ENCODE measurements around the gene EIF5. TPM values are rescaled to one million over a fixed set of nuclear protein-coding genes. Genes with fewer than 3 reads are reported as not detected.

Gene EIF5
- total RNA-seq, 3 donors from 2014 or later (not counting 1 experiment from before 2014, with no cell fraction given) = 498 to 670 (median 594) TPM

DNA sequence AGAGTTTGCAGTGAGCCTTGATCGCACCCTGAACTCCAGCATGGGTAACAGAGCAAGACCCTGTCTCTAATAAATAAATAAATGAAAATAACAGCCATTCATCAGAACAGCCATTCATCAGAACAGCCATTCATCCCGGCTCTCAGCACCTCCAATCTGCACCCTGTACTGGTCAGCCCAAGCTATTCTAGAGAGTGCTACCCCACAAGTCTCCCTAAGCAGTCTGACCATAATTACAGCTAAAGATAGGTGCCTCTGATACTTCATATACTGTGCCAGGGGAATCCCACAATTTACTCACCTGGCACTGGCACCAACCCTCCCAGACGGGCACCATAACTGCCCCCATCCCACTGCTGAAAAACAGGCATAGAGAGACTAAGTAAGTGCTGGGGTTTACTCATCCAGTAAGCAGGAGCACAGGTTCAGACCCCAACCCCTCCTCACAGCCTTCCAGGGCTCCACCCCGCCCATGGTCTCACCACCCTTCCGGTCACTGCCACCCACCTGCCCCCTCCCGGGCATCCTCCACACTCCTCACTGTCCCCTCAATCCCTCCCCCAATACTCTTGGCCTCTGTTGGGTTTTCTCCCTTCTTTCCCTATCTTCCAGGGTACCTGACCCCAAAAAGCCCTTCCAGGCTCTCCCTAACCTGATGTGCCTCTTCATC lies 15.2 kb upstream of the EIF5 start:
- Histone ChIP-seq H3K27me3 (ENCODE audit: control insufficient read depth, insufficient read depth, low read length) (no peaks in the 10 kb centered on the region), H3K4me1 (ENCODE audit: control insufficient read depth, insufficient read depth, low read length) (no peaks in the 10 kb centered on the region), H3K9me3 (ENCODE audit: control insufficient read depth, insufficient read depth, low read length) (no peaks in the 10 kb centered on the region), H3K4me3 (ENCODE audit: low read length) (no peak overlapping the region), H3K36me3 (ENCODE audit: control insufficient read depth, insufficient read depth, low read length) (no peaks in the 10 kb centered on the region), H3K27ac (ENCODE audit: low read length) (no peak overlapping the region)
- intact Hi-C loops (cut with micrococcal nuclease) = no loop called here
- Mint-ChIP-seq H3K27me3 (ENCODE audit: low read depth in 2 of 2) (peaks cover 0 to 13% of the 10 kb centered on the region in 2 donors), H3K4me1 (no peaks in the 10 kb centered on the region), H3K27ac (no peak overlapping the region), H3K4me3 (no peak overlapping the region), H3K36me3 (no peaks in the 10 kb centered on the region), H3K9me3 (no peaks in the 10 kb centered on the region)
- WGBS (ENCODE audit: insufficient coverage) = 70% methylated on average over 6 of the region's 6 CpGs
- no peak for DNase-seq
- no peak for ATAC-seq
- TF ChIP-seq CTCF (IDR thresholded peaks at IDR 0.05) = no peak

GRCh38 chr14:103319422-103319821 lies 14.6 kb upstream of the EIF5 start:
- H3K27me3 Mint-ChIP-seq (ENCODE audit: low read depth in 2 of 2) = peaks cover 0 to 13% of the 10 kb centered on the region in 2 donors
- no peaks in the 10 kb centered on the region for H3K36me3 ChIP-seq (ENCODE audit: control insufficient read depth, insufficient read depth, low read length)
- ATAC-seq (no peak), DNase-seq (no peak)
- no peaks in the 10 kb centered on the region for H3K9me3 Mint-ChIP-seq
- H3K4me3 ChIP-seq (ENCODE audit: low read length) = no peak overlapping the region
- intact Hi-C loops (cut with micrococcal nuclease) = no loop called here
- no peaks in the 10 kb centered on the region for H3K4me1 Mint-ChIP-seq
- H3K27ac ChIP-seq (ENCODE audit: low read length) = no peak overlapping the region
- H3K4me3 Mint-ChIP-seq = no peak overlapping the region
- H3K9me3 ChIP-seq (ENCODE audit: control insufficient read depth, insufficient read depth, low read length) = no peaks in the 10 kb centered on the region
- no peak overlapping the region for H3K27ac Mint-ChIP-seq
- no peaks in the 10 kb centered on the region for H3K27me3 ChIP-seq (ENCODE audit: control insufficient read depth, insufficient read depth, low read length)
- no peaks in the 10 kb centered on the region for H3K4me1 ChIP-seq (ENCODE audit: control insufficient read depth, insufficient read depth, low read length)
- no peak for TF ChIP-seq CTCF (IDR thresholded peaks at IDR 0.05)
- no peaks in the 10 kb centered on the region for H3K36me3 Mint-ChIP-seq
- 92% methylated on average over 7 of the region's 7 CpGs for WGBS (ENCODE audit: insufficient coverage)

DNA sequence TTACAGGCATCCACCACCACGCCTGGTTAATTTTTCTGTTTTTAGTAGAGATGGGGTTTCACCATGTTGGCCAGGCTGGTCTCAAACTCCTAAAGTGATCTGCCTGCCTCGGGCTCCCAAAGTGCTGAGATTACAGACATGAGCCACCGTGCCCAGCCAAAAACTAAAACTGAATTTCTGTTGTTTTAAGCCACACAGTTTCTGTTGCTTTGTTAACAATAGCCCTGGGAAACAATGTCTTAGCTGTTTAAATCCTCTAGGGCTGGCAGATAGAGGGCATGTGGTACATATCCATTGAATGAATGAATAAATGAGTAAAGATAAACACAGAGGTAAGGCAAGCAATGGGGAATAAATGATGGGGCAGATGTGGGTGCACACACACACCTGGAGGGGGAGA lies 8.0 kb upstream of the EIF5 start:
- Mint-ChIP-seq H3K4me3 (no peak overlapping the region), H3K36me3 (no peaks in the 10 kb centered on the region), H3K27me3 (ENCODE audit: low read depth in 2 of 2) (peaks cover 0 to 6% of the 10 kb centered on the region in 2 donors), H3K27ac (no peak overlapping the region), H3K4me1 (no peaks in the 10 kb centered on the region), H3K9me3 (no peaks in the 10 kb centered on the region)
- no peaks in the 10 kb centered on the region for H3K4me1 ChIP-seq (ENCODE audit: control insufficient read depth, insufficient read depth, low read length)
- WGBS (ENCODE audit: insufficient coverage) = 89% methylated on average over 3 of the region's 3 CpGs
- no peak for DNase-seq
- TF ChIP-seq CTCF (IDR thresholded peaks at IDR 0.05) = no peak
- no peak overlapping the region for H3K4me3 ChIP-seq (ENCODE audit: low read length)
- H3K36me3 ChIP-seq (ENCODE audit: control insufficient read depth, insufficient read depth, low read length) = no peaks in the 10 kb centered on the region
- no peak overlapping the region for H3K27ac ChIP-seq (ENCODE audit: low read length)
- H3K9me3 ChIP-seq (ENCODE audit: control insufficient read depth, insufficient read depth, low read length) = no peaks in the 10 kb centered on the region
- ATAC-seq = no peak
- H3K27me3 ChIP-seq (ENCODE audit: control insufficient read depth, insufficient read depth, low read length) = no peaks in the 10 kb centered on the region
- intact Hi-C loops (cut with micrococcal nuclease) = no loop called here

DNA sequence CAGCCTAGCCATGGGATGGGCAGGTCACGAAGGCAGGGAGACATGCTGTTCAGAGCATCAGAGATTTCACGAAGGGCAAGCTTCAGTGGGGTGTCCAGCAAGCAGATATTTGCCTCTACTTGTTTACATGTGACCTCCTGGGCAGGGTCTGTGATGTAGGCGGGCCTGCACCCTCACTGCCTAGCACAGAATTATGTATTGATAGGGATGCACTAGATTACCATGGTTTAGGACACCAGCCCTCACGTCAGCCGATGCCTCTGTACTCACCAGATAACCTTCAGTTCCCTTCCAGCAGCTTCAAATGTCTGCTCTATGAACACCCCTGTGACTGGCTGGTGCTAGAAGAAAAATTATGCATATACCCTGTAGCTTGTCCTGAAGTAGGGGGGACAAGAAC lies 5.1 kb upstream of the EIF5 start:
- 92% methylated on average over 5 of the region's 5 CpGs for WGBS (ENCODE audit: insufficient coverage)
- Histone ChIP-seq H3K4me1 (ENCODE audit: control insufficient read depth, insufficient read depth, low read length) (peaks cover 9% of the 10 kb centered on the region), H3K27me3 (ENCODE audit: control insufficient read depth, insufficient read depth, low read length) (no peaks in the 10 kb centered on the region), H3K36me3 (ENCODE audit: control insufficient read depth, insufficient read depth, low read length) (no peaks in the 10 kb centered on the region), H3K27ac (ENCODE audit: low read length) (no peak overlapping the region), H3K9me3 (ENCODE audit: control insufficient read depth, insufficient read depth, low read length) (no peaks in the 10 kb centered on the region), H3K4me3 (ENCODE audit: low read length) (no peak overlapping the region)
- peaks cover 2% of the 10 kb centered on the region in 2 donors for H3K4me1 Mint-ChIP-seq
- H3K27me3 Mint-ChIP-seq (ENCODE audit: low read depth in 2 of 2) = peaks cover 0 to 3% of the 10 kb centered on the region in 2 donors
- no peaks in the 10 kb centered on the region for H3K9me3 Mint-ChIP-seq
- H3K27ac Mint-ChIP-seq = no peak overlapping the region
- ATAC-seq (no peak), DNase-seq (no peak)
- no peak for TF ChIP-seq CTCF (IDR thresholded peaks at IDR 0.05)
- intact Hi-C loops (cut with micrococcal nuclease) = no loop called here
- H3K4me3 Mint-ChIP-seq = no peak overlapping the region
- no peaks in the 10 kb centered on the region for H3K36me3 Mint-ChIP-seq
